CD4-positive, CD25-positive, alpha-beta regulatory T cell (primary cell): ENCODE measurements around the gene PAMR1. TPM values are rescaled to one million over a fixed set of nuclear protein-coding genes. Genes with fewer than 3 reads are reported as not detected.

Experiments
- ATAC-seq, 2 donors: fragments of 150-1000 bp; cut with Tn5 transposase; one replicate each; pipeline ENCODE4 v1.10.0; 2021; ENCODE audit warnings: low read depth in 2 of 2, moderate number of reproducible peaks in 2 of 2, moderate library complexity in 1 of 2
- DNase-seq, 3 donors: peaks; one replicate each; pipeline versions ENCODE4 v3.0.0 to v3.0.0-alpha.2; 2012 to 2022; ENCODE audit warnings: mixed read lengths in 1 of 3
- H3K27ac ChIP-seq: one replicate; pipeline ENCODE4 v1.7.0; 2013; ENCODE audit warnings: mild to moderate bottlenecking, low read length; ENCODE audit not compliant: insufficient read depth, poor library complexity, severe bottlenecking
- H3K27me3 ChIP-seq: one replicate; pipeline ENCODE4 v1.7.0; 2013; ENCODE audit warnings: low read length; ENCODE audit not compliant: control insufficient read depth, insufficient read depth
- H3K36me3 ChIP-seq: one replicate; pipeline ENCODE4 v1.7.0; 2013; ENCODE audit warnings: mild to moderate bottlenecking, low read length, moderate library complexity; ENCODE audit not compliant: control insufficient read depth, insufficient read depth
- H3K4me1 ChIP-seq: 2 replicates; pipeline ENCODE4 v1.7.0; 2013; ENCODE audit warnings: mild to moderate bottlenecking, low read length; ENCODE audit not compliant: insufficient read depth, control insufficient read depth, poor library complexity, severe bottlenecking
- H3K4me3 ChIP-seq: one replicate; pipeline ENCODE4 v1.7.0; 2013; ENCODE audit warnings: low read depth, mild to moderate bottlenecking, low read length, moderate library complexity
- H3K9me3 ChIP-seq, 2 experiments: 1 replicate in 1 of 2; 2 replicates in 1 of 2; pipeline ENCODE4 v1.7.0; 2013; ENCODE audit warnings: low read length in 2 of 2, mild to moderate bottlenecking in 1 of 2, moderate library complexity in 1 of 2; ENCODE audit not compliant: control insufficient read depth in 2 of 2
- H3K27ac Mint-ChIP-seq, 3 donors: one replicate each; pipeline ENCODE4 v1.8.0; 2020 to 2022; ENCODE audit warnings: mild to moderate bottlenecking in 3 of 3, mixed read lengths in 3 of 3, moderate library complexity in 2 of 3
- H3K27me3 Mint-ChIP-seq: one replicate; pipeline ENCODE4 v1.8.0; 2022; ENCODE audit warnings: mild to moderate bottlenecking, mixed read lengths
- H3K36me3 Mint-ChIP-seq: one replicate; pipeline ENCODE4 v1.8.0; 2020; ENCODE audit warnings: mixed read lengths
- H3K4me1 Mint-ChIP-seq, 4 donors: one replicate each; pipeline ENCODE4 v1.8.0; 2020 to 2022; ENCODE audit warnings: mixed read lengths in 4 of 4, mild to moderate bottlenecking in 1 of 4
- H3K4me3 Mint-ChIP-seq, 4 donors: one replicate each; pipeline ENCODE4 v1.8.0; 2020 to 2022; ENCODE audit warnings: mild to moderate bottlenecking in 4 of 4, mixed read lengths in 4 of 4, moderate library complexity in 3 of 4
- H3K9me3 Mint-ChIP-seq, 7 donors: one replicate each; pipeline ENCODE4 v1.8.0; 2020 to 2022; ENCODE audit warnings: mixed read lengths in 7 of 7, mild to moderate bottlenecking in 3 of 7, moderate library complexity in 2 of 7
- polyA plus RNA-seq, 4 donors: library from polyadenylated mRNA; unstranded; fragments of 300-500 nt; fragmentation: Illumina TruSeq; gene quantifications; one replicate each; pipeline ENCODE4 v1.2.3, GENCODE V29; 2021
- total RNA-seq: library from RNA; stranded (reverse); gene quantifications from one replicate; pipeline ENCODE4 v1.2.3, GENCODE V29; 2022

Gene PAMR1
- total and polyA plus RNA-seq, 5 donors from 2014 or later = not detected

GRCh38 chr11:35483131-35483820, 42.1 kb downstream of the PAMR1 start:
- no peak for ATAC-seq
- DNase-seq = no peak
- Histone ChIP-seq H3K27me3 (peaks cover 16% of the 10 kb centered on the region), H3K4me3 (no peak overlapping the region), H3K4me1 (no peaks in the 10 kb centered on the region), H3K36me3 (no peaks in the 10 kb centered on the region), H3K27ac (no peak overlapping the region), H3K9me3 (peaks cover 0 to 9% of the 10 kb centered on the region in 2 experiments)
- H3K36me3 Mint-ChIP-seq = peaks cover 4% of the 10 kb centered on the region
- H3K9me3 Mint-ChIP-seq = peaks cover 0 to 31% (median 8%) of the 10 kb centered on the region in 7 donors
- H3K4me1 Mint-ChIP-seq = no peaks in the 10 kb centered on the region
- peaks cover 54% of the 10 kb centered on the region for H3K27me3 Mint-ChIP-seq
- H3K27ac Mint-ChIP-seq = no peak overlapping the region
- H3K4me3 Mint-ChIP-seq = no peak overlapping the region

GRCh38 chr11:35479731-35480130, 45.7 kb downstream of the PAMR1 start:
- H3K27ac Mint-ChIP-seq = no peak overlapping the region
- DNase-seq (no peak), ATAC-seq (no peak)
- peaks cover 4% of the 10 kb centered on the region for H3K36me3 Mint-ChIP-seq
- Histone ChIP-seq H3K4me1 (no peaks in the 10 kb centered on the region), H3K27me3 (peaks cover 8% of the 10 kb centered on the region), H3K9me3 (peaks cover 0 to 9% of the 10 kb centered on the region in 2 experiments), H3K36me3 (no peaks in the 10 kb centered on the region), H3K4me3 (no peak overlapping the region), H3K27ac (no peak overlapping the region)
- no peaks in the 10 kb centered on the region for H3K4me1 Mint-ChIP-seq
- H3K4me3 Mint-ChIP-seq = no peak overlapping the region
- H3K27me3 Mint-ChIP-seq = peaks cover 33% of the 10 kb centered on the region
- H3K9me3 Mint-ChIP-seq = peaks cover 0 to 35% (median 8%) of the 10 kb centered on the region in 7 donors

- Histone ChIP-seq H3K4me3 (no peak overlapping the region), H3K27me3 (no peaks in the 10 kb centered on the region), H3K36me3 (no peaks in the 10 kb centered on the region), H3K27ac (no peak overlapping the region), H3K9me3 (peaks cover 0 to 9% of the 10 kb centered on the region in 2 experiments), H3K4me1 (no peaks in the 10 kb centered on the region)
- peaks cover 4% of the 10 kb centered on the region for H3K36me3 Mint-ChIP-seq
- ATAC-seq (no peak), DNase-seq (no peak)
- H3K27me3 Mint-ChIP-seq = peaks cover 23% of the 10 kb centered on the region
- H3K9me3 Mint-ChIP-seq = peaks cover 0 to 35% (median 9%) of the 10 kb centered on the region in 7 donors
- no peaks in the 10 kb centered on the region for H3K4me1 Mint-ChIP-seq
- peak overlapping the region in 1 of 3 donors; percentile 53 for H3K27ac Mint-ChIP-seq
- H3K4me3 Mint-ChIP-seq = no peak overlapping the region
Measured at GRCh38 chr11:35478471-35479091, 46.8 kb downstream of the PAMR1 start.

- Mint-ChIP-seq H3K9me3 (peaks cover 0 to 29% (median 7%) of the 10 kb centered on the region in 7 donors), H3K4me1 (no peaks in the 10 kb centered on the region), H3K4me3 (no peak overlapping the region), H3K36me3 (peaks cover 4% of the 10 kb centered on the region), H3K27me3 (peaks cover 21% of the 10 kb centered on the region), H3K27ac (no peak overlapping the region)
- Histone ChIP-seq H3K4me1 (no peaks in the 10 kb centered on the region), H3K27me3 (no peaks in the 10 kb centered on the region), H3K27ac (no peak overlapping the region), H3K36me3 (no peaks in the 10 kb centered on the region), H3K4me3 (no peak overlapping the region), H3K9me3 (peaks cover 0 to 5% of the 10 kb centered on the region in 2 experiments)
- DNase-seq (no peak), ATAC-seq (no peak)
Measured at GRCh38 chr11:35477901-35478300, 47.5 kb downstream of the PAMR1 start.

- no peak for ATAC-seq
- no peak overlapping the region for H3K4me3 Mint-ChIP-seq
- H3K4me1 Mint-ChIP-seq = no peaks in the 10 kb centered on the region
- no peak for DNase-seq
- no peak overlapping the region for H3K27ac ChIP-seq
- H3K27ac Mint-ChIP-seq = no peak overlapping the region
- H3K27me3 ChIP-seq = peaks cover 2% of the 10 kb centered on the region
- no peaks in the 10 kb centered on the region for H3K4me1 ChIP-seq
- H3K4me3 ChIP-seq = no peak overlapping the region
- H3K9me3 ChIP-seq = no peaks in the 10 kb centered on the region
- no peaks in the 10 kb centered on the region for H3K36me3 ChIP-seq
- peaks cover 12% of the 10 kb centered on the region for H3K27me3 Mint-ChIP-seq
- H3K9me3 Mint-ChIP-seq = peaks cover 0 to 4% (median 0%) of the 10 kb centered on the region in 7 donors
- no peaks in the 10 kb centered on the region for H3K36me3 Mint-ChIP-seq
Measured at GRCh38 chr11:35474688-35475087, 50.7 kb downstream of the PAMR1 start.

GRCh38 chr11:35473795-35474374, 51.5 kb downstream of the PAMR1 start:
- Histone ChIP-seq H3K9me3 (no peaks in the 10 kb centered on the region), H3K27me3 (peaks cover 4% of the 10 kb centered on the region), H3K4me3 (no peak overlapping the region), H3K4me1 (no peaks in the 10 kb centered on the region), H3K27ac (no peak overlapping the region), H3K36me3 (no peaks in the 10 kb centered on the region)
- Mint-ChIP-seq H3K4me1 (no peaks in the 10 kb centered on the region), H3K9me3 (peaks cover 0 to 4% (median 0%) of the 10 kb centered on the region in 7 donors), H3K36me3 (no peaks in the 10 kb centered on the region), H3K27ac (no peak overlapping the region), H3K27me3 (peaks cover 13% of the 10 kb centered on the region), H3K4me3 (no peak overlapping the region)
- ATAC-seq (no peak), DNase-seq (no peak)

GRCh38 chr11:35470616-35471015, 54.8 kb downstream of the PAMR1 start:
- H3K27me3 Mint-ChIP-seq = peaks cover 22% of the 10 kb centered on the region
- H3K36me3 Mint-ChIP-seq = no peaks in the 10 kb centered on the region
- no peaks in the 10 kb centered on the region for H3K4me1 Mint-ChIP-seq
- peaks cover 4% of the 10 kb centered on the region for H3K27me3 ChIP-seq
- no peaks in the 10 kb centered on the region for H3K36me3 ChIP-seq
- H3K27ac Mint-ChIP-seq = no peak overlapping the region
- ATAC-seq = no peak
- no peaks in the 10 kb centered on the region for H3K9me3 ChIP-seq
- no peak overlapping the region for H3K4me3 ChIP-seq
- peaks cover 0 to 1% (median 0%) of the 10 kb centered on the region in 7 donors for H3K9me3 Mint-ChIP-seq
- no peaks in the 10 kb centered on the region for H3K4me1 ChIP-seq
- H3K27ac ChIP-seq = no peak overlapping the region
- DNase-seq = no peak
- no peak overlapping the region for H3K4me3 Mint-ChIP-seq
